PC-9 (cell line): ENCODE data around the gene CRB3. TPM values are rescaled to one million over a fixed set of nuclear protein-coding genes. Genes with fewer than 3 reads are reported as not detected.

ENCODE experiments used
- BruUV-seq: library from RNA; stranded (reverse); fragments of 400-500 nt; replicated peaks from 2 replicates; lab custom pipeline; 2021; lab: Mats Ljungman, UMichigan
- CTCF ChIA-PET: fragments of 300-600 bp; sonication (Branson Sonifier 250); formaldehyde crosslinking; loops from one replicate; lab custom pipeline; 2022; ENCODE audit warnings: antibody characterized with exemption; lab: Charles Lee
- POLR2A ChIA-PET: fragments of 300-600 bp; sonication (Branson Sonifier 250); formaldehyde crosslinking; loops from one replicate; lab custom pipeline; 2022; ENCODE audit warnings: antibody characterized with exemption; ENCODE audit not compliant: unreplicated experiment; lab: Charles Lee
- DNase-seq, 2 experiments: peaks; one replicate each; pipeline versions ENCODE4 v3.0.0 to v3.0.0-alpha.2; 2015 to 2022; ENCODE audit warnings: mixed read lengths in 1 of 2
- H2AFZ ChIP-seq: fragments of 200-600 bp; sonication (generic); 2 replicates; pipeline ENCODE4 v1.8.1; 2017; ENCODE audit warnings: antibody characterized with exemption
- H3F3A ChIP-seq: fragments of 200-600 bp; sonication (generic); 2 replicates; pipeline ENCODE4 v1.8.1; 2017; ENCODE audit warnings: antibody characterized with exemption, mild to moderate bottlenecking, low read depth; ENCODE audit not compliant: insufficient read depth
- H3K27ac ChIP-seq: fragments of 200-600 bp; sonication (generic); 2 replicates; pipeline ENCODE4 v1.6.1; 2016; ENCODE audit warnings: mixed run types
- H3K27me3 ChIP-seq: fragments of 200-600 bp; sonication (generic); 2 replicates; pipeline ENCODE4 v1.6.1; 2016; ENCODE audit warnings: low read depth, mixed run types; ENCODE audit not compliant: insufficient read depth
- H3K36me3 ChIP-seq: fragments of 200-600 bp; sonication (generic); 2 replicates; pipeline ENCODE4 v1.6.1; 2016; ENCODE audit warnings: low read depth, mixed run types
- H3K4me1 ChIP-seq: fragments of 200-600 bp; sonication (generic); replicated peaks from 2 replicates; pipeline ENCODE4 v1.6.1; 2016; ENCODE audit warnings: mixed run types; ENCODE audit not compliant: insufficient read depth
- H3K4me2 ChIP-seq: fragments of 200-600 bp; sonication (generic); 2 replicates; pipeline ENCODE4 v1.6.1; 2017; ENCODE audit warnings: mixed run types
- H3K4me3 ChIP-seq: fragments of 200-600 bp; sonication (generic); 2 replicates; pipeline ENCODE4 v1.6.1; 2016; ENCODE audit warnings: mixed run types
- H3K79me2 ChIP-seq: fragments of 200-600 bp; sonication (generic); 2 replicates; pipeline ENCODE4 v1.6.1; 2017; ENCODE audit warnings: low read depth, mixed run types
- H3K9me2 ChIP-seq: fragments of 200-600 bp; sonication (generic); 2 replicates; pipeline ENCODE4 v1.8.1; 2017; ENCODE audit warnings: mild to moderate bottlenecking; ENCODE audit not compliant: insufficient read depth
- H3K9me3 ChIP-seq: fragments of 200-600 bp; sonication (generic); 2 replicates; pipeline ENCODE4 v1.8.1; 2016; ENCODE audit warnings: low read depth; ENCODE audit not compliant: insufficient read depth
- H4K20me1 ChIP-seq: fragments of 200-600 bp; sonication (generic); 2 replicates; pipeline ENCODE4 v1.8.1; 2017; ENCODE audit not compliant: insufficient read depth
- EZH2 ChIP-seq: fragments of 200-600 bp; sonication (generic); IDR thresholded peaks from 2 replicates; pipeline ENCODE4 v1.8.0; 2017; ENCODE audit warnings: antibody characterized with exemption, low read depth
- intact Hi-C: fragments of 100-400 bp; cut with micrococcal nuclease; formaldehyde crosslinking; loops from one replicate; pipeline ENCODE4 v1.10.0; 2022; ENCODE audit not compliant: unreplicated experiment
- total RNA-seq: library from RNA; stranded (reverse); gene quantifications from 2 replicates; pipeline ENCODE4 v1.2.3, GENCODE V29; 2021
- TF ChIP-seq, protein P1 (sequence below): fragments of 200-600 bp; sonication (generic); conservative IDR thresholded peaks from 2 replicates; pipeline ENCODE4 v1.6.1; 2017; ENCODE audit warnings: mixed run types, antibody characterized with exemption, mild to moderate bottlenecking, moderate library complexity

The CRB3 gene
- total RNA-seq, 1 experiment from 2014 or later = 40.6 TPM

DNA sequence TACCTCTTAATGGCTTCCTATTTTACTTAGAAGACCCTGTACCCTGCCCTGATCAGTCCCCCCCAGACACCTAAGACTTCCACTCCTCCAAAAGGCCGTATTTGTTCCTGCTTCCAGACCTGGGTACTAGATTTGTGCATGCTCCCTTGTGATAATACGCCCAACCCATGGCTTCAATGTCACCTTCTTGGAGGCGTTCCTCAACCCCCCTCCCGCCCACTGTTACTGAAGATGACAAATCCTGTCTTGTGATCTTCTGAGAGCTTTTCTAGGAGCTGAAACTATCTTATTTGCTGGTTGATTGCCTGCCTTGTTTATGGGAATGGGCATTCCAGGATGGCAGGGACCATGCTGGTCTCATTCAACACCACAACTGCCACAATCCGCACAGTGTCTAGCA is 13.9 kb upstream of the CRB3 start:
- DNase-seq = no peak
- Histone ChIP-seq H3K36me3 (no peaks in the 10 kb centered on the region), H3F3A (no peaks in the 10 kb centered on the region), H2AFZ (no peak overlapping the region), H3K27ac (no peak overlapping the region), H3K9me3 (no peaks in the 10 kb centered on the region), H3K79me2 (no peaks in the 10 kb centered on the region), H3K4me1 (no peaks in the 10 kb centered on the region), H3K4me2 (no peak overlapping the region), H4K20me1 (no peaks in the 10 kb centered on the region), H3K9me2 (no peaks in the 10 kb centered on the region), H3K27me3 (no peaks in the 10 kb centered on the region), H3K4me3 (no peak overlapping the region)
- no peak for TF ChIP-seq EZH2
- TF ChIP-seq, protein P1, sequence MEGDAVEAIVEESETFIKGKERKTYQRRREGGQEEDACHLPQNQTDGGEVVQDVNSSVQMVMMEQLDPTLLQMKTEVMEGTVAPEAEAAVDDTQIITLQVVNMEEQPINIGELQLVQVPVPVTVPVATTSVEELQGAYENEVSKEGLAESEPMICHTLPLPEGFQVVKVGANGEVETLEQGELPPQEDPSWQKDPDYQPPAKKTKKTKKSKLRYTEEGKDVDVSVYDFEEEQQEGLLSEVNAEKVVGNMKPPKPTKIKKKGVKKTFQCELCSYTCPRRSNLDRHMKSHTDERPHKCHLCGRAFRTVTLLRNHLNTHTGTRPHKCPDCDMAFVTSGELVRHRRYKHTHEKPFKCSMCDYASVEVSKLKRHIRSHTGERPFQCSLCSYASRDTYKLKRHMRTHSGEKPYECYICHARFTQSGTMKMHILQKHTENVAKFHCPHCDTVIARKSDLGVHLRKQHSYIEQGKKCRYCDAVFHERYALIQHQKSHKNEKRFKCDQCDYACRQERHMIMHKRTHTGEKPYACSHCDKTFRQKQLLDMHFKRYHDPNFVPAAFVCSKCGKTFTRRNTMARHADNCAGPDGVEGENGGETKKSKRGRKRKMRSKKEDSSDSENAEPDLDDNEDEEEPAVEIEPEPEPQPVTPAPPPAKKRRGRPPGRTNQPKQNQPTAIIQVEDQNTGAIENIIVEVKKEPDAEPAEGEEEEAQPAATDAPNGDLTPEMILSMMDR = no peak
- BruUV-seq = no TSS peak
- POLR2A ChIA-PET = no interaction called here
- CTCF ChIA-PET = interaction anchor here (0.7 kb wide), 1 partner anchor 288 kb away, joined by 3 read pairs; no protein-coding TSS in a partner anchor
- intact Hi-C loops = no loop called here

DNA sequence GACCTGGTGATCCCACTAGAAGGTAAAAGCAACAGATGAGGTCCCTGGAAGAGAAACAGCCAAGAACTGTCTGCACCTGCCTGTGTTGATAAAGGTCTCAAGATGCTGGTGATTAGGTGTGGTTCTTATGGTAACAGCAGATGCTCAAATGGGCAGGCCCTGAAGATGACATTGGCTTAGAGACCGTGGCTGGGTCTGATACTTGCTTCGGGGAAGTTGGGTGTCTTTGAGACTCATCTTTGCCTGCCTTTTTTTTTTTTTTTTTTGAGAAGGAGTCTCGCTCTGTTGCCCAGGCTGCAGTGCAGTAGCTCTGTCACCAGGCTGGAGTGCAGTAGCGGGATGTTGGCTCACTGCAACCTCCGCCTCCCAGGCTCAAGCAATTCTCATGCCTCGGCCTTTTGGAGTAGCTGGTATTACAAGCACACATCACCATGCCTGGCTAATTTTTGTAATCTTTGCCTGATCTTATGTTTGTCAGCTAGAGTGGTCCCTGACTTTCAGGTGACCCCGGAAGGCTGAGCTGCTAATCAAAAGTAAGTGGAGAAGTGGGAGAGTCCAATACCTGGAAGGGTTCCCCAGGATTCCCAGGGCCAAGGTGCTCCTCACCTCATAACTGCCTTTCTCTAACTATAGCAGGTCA is 12.4 kb upstream of the CRB3 start:
- no peak for DNase-seq

DNA sequence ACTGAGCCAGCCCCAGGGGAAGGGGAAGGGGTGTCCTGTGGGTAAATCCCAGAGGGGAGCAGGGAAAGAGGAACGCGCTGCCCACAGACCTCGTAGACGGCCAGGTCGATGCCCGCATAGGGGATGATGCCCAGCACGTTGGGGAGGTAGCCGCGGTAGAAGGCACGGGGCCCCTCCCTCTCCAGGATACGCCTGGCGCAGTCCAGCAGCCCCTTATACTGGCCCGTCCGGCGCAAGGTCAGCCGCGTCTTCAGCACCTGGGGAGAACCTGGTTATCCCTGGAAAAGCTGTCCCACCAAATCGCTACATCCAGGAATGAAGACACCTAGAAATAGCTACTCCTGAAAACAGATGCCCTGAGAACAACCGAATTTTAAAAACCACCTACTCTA is 11.9 kb upstream of the CRB3 start:
- H2AFZ ChIP-seq = no peak overlapping the region
- no peak for DNase-seq
- no peaks in the 10 kb centered on the region for H3F3A ChIP-seq
- ChIA-PET CTCF (no interaction called here), POLR2A (no interaction called here)
- no peaks in the 10 kb centered on the region for H3K79me2 ChIP-seq
- no peaks in the 10 kb centered on the region for H3K27me3 ChIP-seq
- H3K9me2 ChIP-seq = no peaks in the 10 kb centered on the region
- no peaks in the 10 kb centered on the region for H4K20me1 ChIP-seq
- H3K27ac ChIP-seq = no peak overlapping the region
- intact Hi-C loops = no loop called here
- TF ChIP-seq EZH2 = no peak
- TF ChIP-seq, protein P1 = no peak
- no peak overlapping the region for H3K4me2 ChIP-seq
- no peaks in the 10 kb centered on the region for H3K4me1 ChIP-seq
- no peaks in the 10 kb centered on the region for H3K36me3 ChIP-seq
- no peaks in the 10 kb centered on the region for H3K9me3 ChIP-seq
- H3K4me3 ChIP-seq = no peak overlapping the region
- BruUV-seq = no TSS peak

More for the DNA sequence above, 12.4 kb upstream of the CRB3 start:
- Histone ChIP-seq H3K4me2 (no peak overlapping the region), H3K9me3 (no peaks in the 10 kb centered on the region), H3F3A (no peaks in the 10 kb centered on the region), H3K4me3 (no peak overlapping the region), H3K36me3 (no peaks in the 10 kb centered on the region), H3K9me2 (no peaks in the 10 kb centered on the region), H3K4me1 (no peaks in the 10 kb centered on the region), H2AFZ (no peak overlapping the region), H3K27ac (no peak overlapping the region), H4K20me1 (no peaks in the 10 kb centered on the region), H3K79me2 (no peaks in the 10 kb centered on the region), H3K27me3 (no peaks in the 10 kb centered on the region)
- ChIA-PET CTCF (no interaction called here), POLR2A (no interaction called here)
- intact Hi-C loops = no loop called here
- TF ChIP-seq, protein P1 = no peak
- TF ChIP-seq EZH2 = no peak
- no TSS peak for BruUV-seq
